HG03108 (cell line): ENCODE results near the gene RPAP3.

Source experiments
- ATAC-seq: cut with Tn5 transposase; IDR thresholded peaks from one replicate; pipeline ENCODE4 v1.9.1; 2021; ENCODE audit warnings: moderate library complexity; ENCODE audit not compliant: unreplicated experiment

The RPAP3 gene

DNA sequence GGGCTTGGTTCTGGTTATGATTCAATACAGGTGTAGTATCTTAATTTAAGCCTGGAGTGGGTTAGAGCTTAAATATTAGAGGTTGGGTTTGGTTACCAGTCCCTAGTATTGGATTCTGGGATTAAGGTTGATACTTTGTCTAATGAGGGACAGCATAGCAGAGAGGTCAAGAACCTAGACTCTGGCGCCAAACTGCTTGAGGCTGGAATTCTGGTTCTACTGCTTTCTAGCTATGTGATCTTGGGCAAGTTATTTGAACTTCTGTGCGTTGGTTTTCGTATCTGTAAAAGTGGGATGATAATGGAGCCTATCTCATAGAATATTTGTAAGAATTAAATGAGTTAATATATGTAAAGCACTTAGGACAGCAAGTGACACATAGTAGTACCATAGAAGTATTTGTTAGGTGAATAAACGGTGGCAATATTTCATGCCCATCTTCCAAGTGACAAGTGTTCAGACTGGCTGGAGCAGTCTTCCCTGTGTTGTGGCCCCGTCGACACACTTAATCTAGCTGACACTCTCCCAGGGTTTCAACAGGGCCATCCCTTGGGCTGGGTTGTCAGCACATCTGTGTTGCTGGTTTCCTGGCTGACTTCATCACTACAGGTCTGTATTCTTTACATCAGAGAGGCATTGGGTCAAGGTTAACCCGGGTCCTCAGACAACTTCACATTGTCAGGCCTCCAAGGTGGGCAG is 16.5 kb upstream of the RPAP3 start:
- ATAC-seq: no peak

DNA sequence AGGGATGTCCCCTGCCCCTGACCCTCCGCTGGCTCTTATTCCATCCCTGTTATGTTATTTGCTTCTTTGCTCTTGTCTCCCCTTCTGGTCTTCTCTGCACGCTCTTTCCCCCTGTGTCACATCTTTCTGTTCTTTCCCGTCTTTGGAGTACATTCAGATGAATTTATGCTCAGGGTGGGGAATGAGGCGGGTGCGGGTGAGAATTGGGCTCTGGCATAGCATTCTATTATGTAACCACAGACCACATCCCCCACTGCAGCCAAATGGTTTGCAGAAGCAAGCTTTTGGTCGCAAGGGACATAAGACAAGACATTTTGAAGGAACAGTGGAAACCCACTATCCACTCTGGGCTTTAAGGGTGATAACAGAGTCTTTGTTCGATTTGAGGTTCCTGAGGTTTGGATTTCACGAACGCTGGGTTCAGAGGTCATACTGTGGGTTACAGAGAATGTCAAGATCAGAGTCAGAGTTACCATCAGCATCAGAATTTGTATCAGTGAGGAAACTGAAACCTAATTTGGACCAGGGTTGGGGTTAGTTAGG is 15.7 kb upstream of the RPAP3 start:
- ATAC-seq: no peak

DNA sequence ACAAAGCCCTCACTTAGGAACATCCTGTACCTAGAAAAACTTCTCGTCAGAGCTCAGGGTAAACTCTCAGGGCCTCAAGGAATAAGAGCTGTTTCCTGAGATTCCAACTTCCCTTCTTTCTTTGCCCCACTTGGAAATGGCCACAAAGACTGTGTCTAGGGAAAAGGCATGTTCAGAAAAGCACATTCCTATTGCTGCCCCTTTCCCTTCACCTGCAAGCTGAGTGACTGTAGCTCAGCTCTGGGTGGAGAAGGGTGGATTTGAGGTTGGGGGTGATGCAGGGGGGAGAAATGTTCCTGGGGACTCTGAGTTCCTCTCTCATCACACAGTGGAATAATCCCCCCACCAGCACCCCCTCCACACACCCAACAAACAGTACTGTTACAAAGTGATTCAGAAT is 12.7 kb upstream of the RPAP3 start:
- no peak for ATAC-seq

DNA sequence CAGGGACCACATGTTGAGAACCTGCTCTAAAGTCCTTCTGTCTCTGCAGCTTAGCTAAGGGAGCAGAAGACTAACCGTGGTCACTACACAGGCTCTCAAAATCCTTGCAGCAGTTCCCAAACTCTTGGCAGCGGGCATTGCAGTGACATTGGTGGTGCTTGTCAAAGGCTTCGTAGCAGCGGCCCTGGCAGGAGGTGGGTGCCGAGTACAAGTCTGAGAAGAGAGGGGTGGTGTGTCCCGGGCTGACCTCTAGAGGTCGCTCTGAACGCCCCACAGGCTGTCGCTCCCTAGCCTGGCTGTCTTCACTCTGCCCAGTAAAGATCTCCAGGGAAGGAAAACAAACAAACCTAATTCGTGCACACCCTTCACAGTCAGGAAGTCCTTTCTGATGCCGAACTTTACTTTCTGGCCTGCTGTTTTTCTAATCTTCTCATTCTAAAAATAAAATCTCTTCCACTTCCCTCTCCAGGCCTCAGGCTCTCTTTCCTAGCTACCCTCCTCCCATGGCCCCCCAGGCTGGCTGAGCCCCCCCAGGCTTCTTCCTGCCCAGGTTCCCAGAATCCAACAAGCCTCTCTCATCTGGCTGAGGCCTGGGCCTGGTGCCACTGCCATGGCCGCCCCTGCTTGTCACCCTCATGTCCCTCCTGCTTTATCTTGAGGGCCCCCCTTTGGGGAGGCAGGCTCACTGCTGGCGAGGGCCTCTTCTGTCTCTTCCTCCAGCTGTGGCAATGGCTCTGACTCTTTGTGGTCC is 11.8 kb upstream of the RPAP3 start:
- peak; percentile 64 for ATAC-seq

DNA sequence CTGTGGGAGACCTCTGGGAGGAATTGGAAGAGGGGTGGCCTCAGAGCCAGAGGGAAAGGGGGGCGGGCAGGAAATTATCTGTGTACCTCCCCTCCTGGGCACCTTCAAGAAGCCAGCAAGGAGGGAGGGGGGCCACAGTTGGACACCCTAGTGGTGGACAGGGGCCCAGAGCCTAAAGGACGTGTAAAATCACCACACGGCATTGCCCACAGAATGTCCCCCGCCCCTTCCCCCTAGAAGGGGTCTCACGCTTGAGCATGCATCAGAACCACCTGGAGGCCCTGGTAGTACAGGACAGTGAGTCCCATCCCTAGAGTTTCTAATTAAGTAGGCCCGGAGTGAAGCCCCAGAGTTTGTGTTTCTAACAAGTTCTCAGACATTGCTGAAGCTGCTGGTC is 11.2 kb upstream of the RPAP3 start:
- ATAC-seq: no peak

DNA sequence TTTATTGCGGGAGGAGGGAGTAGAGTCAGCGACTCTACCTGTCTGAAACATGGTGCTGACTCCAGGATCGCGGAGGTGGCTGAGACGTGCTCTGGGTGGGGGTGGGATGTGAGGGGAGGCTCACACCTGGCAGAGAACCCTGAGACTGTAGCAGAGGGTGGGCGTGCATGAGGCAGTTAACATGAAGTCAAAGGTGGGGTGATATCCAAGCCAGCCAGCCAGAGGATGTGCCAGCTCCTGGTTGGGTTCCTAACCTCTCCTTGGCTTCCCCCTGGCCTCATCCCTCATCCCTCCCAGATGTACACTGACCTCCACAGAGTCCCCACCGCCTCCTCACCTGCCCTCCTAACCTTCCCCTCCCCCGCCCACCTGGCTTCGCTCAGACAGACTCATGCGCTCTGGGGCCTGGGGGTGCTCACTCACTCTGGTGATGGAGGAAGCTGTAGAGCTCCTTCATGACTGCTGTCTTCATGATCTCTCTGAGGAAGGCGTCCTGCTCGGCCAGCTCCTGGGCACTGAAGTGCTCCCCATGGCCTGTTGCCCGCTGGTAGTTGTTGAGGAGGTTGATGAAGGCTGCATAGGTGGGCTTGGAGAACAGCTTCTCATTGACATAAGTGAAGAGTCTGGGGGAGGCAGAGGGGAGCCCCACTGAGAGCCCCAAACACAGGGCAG is 10.2 kb upstream of the RPAP3 start:
- ATAC-seq: no peak

DNA sequence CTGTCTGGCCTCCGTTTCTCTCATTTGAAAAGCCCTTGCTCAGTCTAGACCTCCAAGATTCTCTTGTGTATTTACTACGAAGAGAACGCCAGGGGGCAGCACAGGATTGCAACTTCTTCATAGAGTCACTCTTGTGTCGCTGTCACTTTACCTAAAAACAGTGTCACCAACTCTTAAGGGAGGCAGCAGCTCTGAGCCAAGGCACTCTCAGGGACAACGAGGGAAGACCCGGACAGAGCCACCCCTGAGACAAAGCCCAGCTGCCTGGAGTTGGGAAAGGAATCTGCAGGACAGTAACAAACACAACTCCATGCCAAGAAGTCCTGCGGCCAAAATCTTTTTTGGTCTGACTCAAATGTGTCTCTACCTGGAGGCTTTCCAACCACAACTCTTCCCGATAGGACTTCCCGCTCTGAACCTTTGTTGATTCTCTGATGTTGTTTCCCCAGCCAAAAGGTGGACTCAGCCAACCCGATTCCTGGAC is 9.6 kb upstream of the RPAP3 start:
- ATAC-seq: no peak

DNA sequence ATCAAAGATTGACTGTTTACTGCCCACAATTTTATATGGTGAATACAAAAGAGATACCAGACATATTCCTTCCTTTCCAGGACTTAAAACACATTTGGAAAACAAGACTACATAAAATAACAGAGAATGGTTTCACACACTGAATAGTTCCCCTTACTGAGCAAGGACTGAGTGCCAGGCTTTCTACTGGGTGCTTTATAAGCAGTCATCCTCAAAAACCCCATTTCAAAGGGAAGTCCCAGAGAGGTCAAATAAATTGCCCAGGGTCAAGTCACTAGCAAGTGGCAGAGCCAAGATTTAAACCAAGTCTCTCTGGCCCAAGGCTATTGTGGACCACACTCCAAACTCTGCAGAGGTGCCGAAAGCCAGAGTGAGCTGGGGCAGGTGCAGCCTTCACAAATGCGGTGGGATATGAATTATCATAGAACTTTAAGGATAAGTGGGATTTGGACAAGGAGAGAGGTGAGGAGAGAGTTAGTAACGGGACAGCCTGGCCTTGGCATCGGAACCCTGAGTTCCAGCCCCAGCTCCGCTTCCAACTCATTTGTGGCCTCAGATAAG is 9.1 kb upstream of the RPAP3 start:
- no peak for ATAC-seq

DNA sequence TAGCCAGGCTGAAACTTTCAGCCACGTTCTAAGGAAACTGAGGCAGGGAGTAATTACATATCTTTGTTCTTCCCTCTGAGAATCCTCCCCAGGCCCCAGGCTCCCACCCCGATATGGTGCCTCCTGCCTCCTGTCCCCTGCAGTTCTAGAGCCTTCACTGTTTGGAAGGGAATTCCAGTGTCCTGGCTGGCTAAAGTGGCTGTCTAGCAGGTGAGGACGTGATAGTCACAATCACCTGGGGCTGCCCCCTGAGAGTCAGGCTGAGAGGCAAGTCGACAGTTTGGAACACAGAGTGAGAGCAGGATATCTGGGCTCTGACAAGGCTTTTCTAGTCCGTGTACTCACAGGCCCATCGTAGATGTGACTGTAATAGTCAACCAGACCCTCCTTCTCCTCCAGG is 6.3 kb upstream of the RPAP3 start:
- ATAC-seq: no peak

DNA sequence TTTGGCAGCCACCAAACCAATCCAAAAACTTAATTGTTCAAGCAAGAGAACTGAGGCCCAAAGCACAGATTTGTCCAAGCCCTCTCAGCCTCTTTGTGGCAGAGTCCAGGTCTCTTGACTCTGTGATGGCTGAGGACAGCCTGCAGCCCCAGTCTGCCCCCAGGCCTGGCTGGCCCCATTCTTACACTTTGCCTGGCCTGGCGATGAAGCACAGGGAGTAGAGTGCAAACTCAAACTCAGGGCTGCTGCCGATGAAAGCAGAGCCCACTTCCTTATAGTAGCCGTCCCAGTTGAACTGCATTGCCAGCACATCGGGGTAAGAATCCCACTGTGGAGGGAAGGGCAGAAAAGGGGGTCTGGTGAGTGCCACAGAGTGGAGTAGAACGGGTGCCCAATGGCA is 5.6 kb upstream of the RPAP3 start:
- no peak for ATAC-seq

DNA sequence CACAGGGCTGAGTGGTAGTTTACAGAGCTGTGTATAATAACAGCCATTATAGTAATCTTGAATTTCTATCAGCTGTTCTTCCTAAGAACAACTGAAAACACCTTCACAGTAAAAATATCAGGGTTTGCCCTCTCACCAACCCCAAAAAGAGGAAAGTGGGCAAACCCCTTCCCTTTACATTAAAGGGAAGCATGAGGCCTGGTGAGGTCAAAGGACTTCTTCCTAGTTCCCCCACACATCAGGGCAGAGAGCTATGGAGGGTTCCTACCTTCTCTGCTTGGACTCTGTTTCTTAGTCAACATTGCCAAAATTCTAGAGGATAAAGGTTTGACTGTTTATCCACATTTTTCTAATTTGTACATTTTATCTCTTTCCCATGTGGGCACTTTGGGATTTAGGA is 4.4 kb upstream of the RPAP3 start:
- ATAC-seq: no peak

DNA sequence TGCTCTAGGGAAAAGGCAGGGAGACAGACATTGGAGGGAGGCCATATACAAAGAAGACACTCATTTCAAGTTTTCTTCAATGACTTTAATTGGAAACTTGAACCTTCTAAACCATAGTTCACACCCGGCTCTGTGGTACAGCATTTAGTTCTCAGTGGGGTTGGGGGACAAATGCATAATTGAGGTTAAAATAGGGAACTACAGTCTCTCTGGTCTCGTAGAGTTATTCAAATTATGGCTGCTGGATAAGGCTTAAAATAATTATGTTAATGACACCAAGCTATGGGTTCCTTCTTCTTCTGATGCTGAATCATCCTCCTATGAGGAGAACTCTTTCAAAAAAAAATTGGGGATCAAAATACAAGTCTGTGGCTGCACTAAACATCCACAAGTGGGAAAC is 3.8 kb upstream of the RPAP3 start:
- no peak for ATAC-seq

DNA sequence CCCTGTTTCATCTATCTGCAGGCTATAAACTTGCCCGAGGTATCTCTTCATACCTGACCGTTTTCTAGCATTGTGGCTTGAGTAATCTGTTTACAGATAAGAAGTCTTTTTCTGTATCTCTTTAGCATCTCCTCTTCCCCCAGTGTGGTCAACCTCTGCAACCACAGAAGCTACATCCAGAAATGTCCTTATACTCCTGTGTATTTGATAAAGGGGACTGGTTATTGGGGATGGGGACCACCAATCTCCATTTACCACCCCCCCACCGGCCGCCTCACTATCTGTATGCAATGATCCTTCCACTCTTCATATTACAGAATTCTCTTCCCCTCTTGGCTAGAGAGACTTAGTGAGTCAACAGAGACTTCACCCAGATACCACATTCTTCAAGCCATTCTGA is 3.4 kb upstream of the RPAP3 start:
- ATAC-seq: no peak

DNA sequence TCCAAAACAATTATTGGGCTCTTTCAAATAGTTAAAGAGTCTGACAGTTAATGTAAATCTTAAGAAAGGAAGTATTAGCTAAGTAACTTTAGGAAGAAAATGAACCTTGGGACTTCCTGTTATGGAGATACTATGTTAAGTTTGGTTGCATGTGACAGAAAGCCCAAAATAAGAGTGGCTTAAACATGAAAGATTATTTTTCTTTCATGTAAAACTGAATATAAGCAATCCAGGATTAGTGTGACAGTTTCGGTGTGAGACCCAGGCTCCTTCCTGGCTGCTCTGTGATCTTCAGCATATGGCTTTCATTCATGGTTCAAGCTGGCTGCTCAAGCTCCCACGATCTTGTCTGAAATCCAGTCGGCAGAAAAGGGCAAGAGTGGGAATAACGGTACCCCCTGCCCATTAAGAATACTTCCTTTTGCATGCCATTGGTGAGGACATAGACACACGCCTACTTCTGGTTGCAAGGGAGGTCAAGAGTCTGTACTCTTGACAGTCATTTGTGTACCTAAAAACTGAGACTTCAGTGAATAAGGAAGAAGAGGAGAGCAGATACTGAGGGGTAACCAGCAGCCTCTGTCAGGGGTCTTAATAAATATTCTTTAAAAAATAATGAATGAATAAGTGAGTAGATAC is 2.2 kb upstream of the RPAP3 start:
- no peak for ATAC-seq

DNA sequence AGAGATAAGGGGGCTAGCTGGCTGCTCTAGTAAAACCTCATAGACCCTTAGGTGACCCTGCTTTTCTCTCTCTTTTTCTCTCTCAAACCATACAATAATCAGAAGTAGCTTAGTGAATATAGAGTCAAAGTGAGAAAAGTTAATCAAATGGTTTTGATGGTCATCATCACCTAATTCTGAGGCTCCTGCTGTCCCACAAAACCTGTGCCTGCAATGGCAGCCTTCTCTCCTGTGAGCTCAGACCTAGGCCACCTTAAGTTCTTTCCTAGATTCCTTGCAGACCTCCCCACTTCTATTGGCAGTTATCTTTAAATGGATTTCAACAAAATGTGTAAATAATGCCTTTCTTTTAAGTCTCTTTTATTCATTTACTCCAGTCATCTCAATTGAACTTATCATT is 1.5 kb upstream of the RPAP3 start:
- no peak for ATAC-seq

DNA sequence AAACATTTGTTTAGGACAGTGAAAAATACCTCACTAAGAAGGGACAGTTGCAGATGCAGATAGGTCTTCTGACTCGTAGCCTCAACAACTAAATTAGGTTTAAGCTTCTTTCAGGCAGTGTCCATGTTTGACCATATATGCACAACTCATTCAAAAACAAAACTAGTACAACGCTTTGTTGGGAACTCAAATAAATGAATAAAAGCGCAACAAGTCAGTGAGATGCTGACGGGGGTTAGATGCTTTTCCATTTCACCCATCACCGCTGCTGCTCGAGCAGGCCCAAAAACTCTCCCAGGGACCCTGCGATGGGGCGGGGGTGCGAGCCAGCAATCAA is 633 bp downstream of the RPAP3 start:
- ATAC-seq: no peak

DNA sequence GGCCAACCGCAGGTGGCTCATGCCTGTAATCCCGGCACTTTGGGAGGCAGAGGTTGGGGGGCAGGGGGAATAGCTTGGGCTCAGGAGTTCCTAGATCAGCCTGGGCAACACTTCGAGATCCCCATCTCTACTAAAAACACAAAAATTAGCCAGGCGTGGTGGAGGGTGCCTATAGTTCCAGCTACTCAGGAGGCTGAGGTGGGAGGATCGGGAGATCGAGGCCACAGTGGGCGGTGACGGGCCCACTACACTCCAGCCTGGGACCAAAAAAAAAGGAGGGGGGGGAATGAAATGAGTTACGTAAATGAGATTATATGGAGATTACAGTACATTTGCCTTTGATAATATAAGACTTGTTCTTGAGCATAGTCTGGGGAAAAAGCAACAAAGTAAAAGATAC is 1.1 kb downstream of the RPAP3 start:
- ATAC-seq: no peak

DNA sequence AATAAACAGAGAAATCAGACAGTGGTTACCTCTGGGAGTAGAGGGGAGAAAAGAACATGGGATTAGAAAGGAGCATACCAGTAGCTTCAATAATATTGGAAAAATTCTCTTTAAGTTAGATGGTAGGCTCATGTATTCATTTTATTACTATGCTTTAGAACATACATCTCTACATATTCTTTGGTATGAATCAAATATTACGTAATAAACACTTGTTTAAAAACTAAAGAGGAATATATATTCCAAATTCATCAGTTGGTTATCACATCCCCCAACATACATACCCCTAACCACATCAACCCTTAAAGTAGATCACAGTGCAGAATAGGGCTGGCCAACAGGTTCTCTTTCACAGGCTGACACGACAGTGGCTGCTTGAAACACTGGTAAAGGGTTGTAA is 5.6 kb downstream of the RPAP3 start:
- ATAC-seq: no peak

DNA sequence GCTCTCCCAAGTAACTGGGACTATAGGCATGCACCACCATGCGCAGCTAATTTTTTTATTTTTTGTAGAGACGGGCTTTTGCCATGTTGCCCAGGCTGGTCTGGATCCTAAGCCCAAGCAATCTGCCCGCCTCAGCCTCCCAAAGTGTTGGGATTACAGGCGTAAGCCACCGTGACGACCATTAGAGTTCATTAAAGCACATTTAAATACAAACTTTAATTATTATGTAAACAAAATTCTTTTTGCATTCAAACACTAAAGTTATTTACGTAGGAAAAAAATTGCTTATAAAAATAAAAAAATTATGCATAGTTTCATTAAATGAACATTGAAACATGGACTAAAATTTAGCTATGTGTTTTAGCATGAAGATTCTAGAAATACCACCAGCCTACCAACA is 7.2 kb downstream of the RPAP3 start:
- no peak for ATAC-seq

DNA sequence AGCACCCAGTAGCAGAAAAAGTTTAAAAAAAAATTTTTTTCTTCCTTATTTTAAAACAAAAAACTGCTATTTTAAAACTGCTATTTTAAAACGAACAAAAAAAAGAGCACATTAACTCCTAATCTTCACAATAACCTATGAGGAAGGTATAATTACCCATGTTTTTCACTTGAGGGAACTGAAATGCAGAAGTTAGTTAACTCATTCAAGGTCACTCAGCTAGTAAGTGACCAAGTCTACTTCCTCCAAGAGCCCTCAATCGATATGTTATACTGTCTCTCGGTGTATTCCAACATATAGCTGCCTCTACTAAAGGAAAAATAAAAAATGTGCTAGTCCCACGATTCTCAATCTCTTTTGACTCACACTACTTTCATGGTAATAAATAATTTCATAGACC is 7.8 kb downstream of the RPAP3 start:
- ATAC-seq: no peak

DNA sequence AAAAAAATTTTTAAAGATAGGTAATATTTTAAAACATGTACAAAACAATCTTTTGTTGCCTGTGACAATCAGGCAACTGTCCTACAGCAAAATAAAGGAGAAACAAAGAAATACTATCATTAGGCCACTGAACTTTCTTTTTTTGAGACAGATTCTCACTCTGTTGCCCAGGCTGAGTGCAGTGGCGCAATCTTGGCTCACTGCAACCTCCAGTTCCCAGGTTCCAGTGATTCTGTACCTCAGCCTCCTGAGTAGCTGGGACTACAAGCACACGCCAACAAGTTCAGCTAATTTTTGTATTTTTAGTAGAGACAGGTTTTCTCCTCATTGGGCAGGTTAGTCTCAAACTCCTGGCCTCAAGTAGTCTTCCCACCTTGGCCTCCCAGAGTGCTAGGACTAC is 16.6 kb downstream of the RPAP3 start:
- no peak for ATAC-seq
